HG03060 (cell line): Measurements from ENCODE around the gene TRMT11.
A peak's percentile ranks its signal among the peaks of the same experiment; 100 is the strongest.
"Not testable (repeated sequence)": the region's sequence is repeated elsewhere in the genome, so short reads cannot be mapped to it uniquely, and the experiment has no call there.

Source experiments
- ATAC-seq: cut with Tn5 transposase; IDR thresholded peaks from one replicate; pipeline ENCODE4 v1.9.1; 2021; ENCODE audit warnings: low read depth, moderate number of reproducible peaks; ENCODE audit not compliant: unreplicated experiment

The TRMT11 gene

DNA sequence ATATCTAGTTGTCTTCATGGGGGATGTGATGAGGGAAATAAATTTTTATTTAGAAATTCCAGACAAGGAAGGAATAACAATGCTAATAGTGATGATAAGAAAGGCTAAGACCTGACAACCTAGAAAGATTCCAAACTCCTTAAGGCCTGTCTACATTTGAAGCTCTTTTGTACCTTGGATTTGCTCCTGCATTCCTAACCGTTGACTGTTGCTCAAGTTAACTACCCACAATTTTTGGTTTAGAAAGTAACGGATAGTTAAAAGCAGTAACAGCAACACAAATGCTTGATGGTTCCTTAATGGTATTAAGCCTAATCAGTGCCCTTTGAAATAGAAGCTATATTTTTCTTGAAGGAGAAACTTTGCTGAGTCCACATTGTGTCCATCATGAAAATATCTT, 52.9 kb downstream of the TRMT11 start:
- no peak for ATAC-seq

- no peak for ATAC-seq
Observed at GRCh38 chr6:126040394-126040793, 54.1 kb downstream of the TRMT11 start.

GRCh38 chr6:126040826-126041225, 54.5 kb downstream of the TRMT11 start:
- ATAC-seq = no peak

GRCh38 chr6:126041516-126041915, 55.2 kb downstream of the TRMT11 start:
- ATAC-seq = no peak

- ATAC-seq = no peak
Observed at GRCh38 chr6:126042001-126042419, 55.7 kb downstream of the TRMT11 start.

DNA sequence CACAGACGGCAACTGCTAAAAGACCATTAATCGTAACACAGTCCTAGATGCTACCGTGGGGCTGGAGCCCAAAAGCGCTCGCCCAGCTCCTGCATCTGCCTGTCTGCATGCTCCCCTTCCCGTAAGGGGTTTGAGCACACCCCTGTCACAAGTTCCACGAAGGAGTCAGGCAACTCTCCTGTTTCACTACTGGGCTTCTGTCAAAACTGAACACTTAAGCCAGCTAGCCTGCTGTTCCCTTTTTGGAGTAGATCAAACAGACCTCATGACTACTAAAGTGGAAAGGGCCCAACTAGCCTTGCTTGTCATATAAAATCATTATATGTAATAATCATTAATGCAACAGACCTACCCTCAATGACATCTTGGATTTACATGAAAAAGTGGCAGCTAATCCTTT, 61.3 kb downstream of the TRMT11 start:
- ATAC-seq = no peak

DNA sequence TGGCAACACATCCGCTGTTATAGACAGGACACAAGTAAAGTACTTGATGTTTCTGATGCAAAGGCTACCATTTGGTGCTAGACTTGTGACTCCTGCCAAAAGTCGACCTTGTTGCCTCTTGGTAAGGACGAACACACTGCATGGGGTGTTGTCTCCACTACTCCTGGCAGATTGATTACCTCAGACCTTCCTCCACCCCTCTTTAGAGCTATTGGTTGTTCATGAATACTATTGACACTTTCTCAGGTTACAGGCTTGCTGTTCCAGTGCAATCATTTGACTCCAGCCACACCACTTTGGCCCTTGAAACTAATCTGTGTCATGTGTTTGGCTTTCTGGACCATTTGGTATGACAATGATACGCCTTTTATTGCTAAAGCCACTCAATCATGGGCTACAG, 62.3 kb downstream of the TRMT11 start:
- no peak for ATAC-seq

DNA sequence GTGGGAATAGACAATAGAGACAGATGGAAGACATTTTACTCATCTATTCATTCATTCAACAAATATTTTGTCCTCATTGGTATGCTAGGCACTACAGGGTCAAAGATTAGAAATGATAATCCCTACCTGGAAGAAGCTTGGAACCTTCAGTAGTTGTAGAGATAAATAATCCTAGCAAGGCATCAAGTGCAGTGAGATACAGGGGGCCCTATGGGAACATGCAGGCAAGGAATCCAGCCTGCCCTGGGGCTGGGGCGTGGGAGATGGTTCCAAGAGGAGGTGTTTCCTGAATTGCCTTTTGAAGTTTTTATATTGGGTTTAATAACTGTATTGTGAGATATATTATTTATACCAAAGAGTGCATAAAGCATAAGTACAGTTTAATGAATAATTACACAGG, 64.5 kb downstream of the TRMT11 start:
- ATAC-seq = no peak

DNA sequence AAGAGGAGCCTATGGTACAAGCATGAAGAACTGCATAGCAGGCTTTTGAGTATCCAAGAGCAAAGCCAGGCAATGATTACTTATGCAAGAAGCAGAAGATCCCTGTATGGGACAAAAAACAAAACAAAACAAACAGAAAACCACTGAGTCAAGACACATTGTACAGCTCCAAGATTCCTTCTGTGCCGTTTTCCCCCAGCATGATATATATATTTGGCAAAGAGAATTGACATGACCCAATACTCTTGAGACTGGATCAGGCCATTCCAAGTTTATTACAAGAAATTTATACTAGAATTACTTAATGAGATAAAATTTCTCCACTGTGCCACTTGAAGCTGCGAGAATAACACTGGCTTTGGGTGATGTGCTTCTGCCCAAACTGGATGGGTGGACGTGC, 65.5 kb downstream of the TRMT11 start:
- no peak for ATAC-seq

- no peak for ATAC-seq
Observed at GRCh38 chr6:126052485-126052884, 66.1 kb downstream of the TRMT11 start.

DNA sequence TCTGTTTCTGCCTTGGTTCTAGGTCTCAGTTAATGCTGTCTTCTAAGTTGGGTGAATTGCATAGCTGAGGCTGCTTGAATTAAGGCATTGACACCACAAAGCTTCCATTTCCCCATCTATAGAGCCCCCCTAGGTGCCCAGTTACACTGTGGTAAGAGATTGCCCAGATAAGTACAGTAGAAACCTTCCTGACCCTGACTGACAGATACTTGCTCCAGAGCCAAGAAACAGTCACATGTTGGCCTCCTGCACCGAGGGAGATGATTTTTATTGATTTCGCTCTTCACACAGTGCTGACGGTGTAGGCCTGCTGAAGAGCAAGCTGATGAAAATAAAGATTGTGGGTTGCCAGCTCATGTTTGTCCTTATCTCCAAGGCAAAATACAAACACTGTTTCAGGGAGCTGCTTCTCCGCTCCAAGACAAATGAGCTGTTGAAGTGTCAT, 67.9 kb downstream of the TRMT11 start:
- ATAC-seq = no peak

- no peak for ATAC-seq
Observed at GRCh38 chr6:126054802-126055201, 68.5 kb downstream of the TRMT11 start.

DNA sequence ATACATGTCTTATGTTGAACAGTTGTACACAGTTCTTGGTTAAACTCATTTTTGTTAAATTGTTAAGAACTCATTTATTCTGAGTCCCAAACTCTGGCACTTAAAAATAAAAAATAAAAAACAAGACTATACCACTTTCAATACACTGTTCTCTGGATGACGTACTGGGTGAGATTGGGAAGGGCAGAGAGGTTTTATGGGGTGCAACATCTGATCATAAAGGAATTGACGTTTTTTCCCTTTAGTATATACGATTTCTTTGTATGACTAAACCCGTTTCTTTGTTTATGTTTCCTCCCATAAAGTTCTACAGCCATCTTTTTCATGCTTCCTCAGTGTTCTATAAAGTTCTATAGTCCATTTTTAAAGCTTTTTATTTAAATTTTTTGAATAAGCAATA, 69.1 kb downstream of the TRMT11 start:
- ATAC-seq = no peak

DNA sequence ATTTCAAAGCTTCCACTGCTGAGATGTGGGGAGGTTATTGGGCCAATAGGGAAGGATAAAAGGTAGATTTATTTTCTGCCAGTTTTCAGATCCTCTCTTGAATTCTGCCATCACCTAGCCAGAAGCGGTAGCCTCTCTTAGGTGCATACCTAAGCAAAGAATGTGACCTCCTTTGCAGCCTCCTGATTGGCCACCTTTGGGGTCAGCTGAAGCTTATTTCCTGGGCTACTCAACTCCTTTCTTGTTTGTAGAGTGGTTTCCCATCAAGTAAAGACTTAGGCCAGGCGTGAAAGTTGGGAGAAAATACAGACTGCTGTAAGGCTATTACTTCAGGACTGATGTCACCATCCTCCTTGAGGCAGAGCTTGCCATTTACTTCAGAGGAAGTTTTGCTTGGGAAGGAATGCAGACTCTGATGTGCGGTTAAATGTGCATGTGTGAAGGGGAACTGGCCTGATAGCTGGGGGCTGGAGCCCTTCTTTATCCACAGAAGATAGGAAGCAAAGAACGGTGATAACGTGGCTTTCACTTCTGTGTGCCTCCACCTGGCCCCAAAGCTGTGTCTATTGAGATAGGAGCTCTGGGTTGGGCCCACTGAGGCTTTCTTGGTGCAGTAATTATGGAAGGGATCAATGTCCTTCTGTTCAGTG, 70.1 kb downstream of the TRMT11 start:
- no peak for ATAC-seq

GRCh38 chr6:126058085-126058484, 71.7 kb downstream of the TRMT11 start:
- not testable (repeated sequence) for ATAC-seq

DNA sequence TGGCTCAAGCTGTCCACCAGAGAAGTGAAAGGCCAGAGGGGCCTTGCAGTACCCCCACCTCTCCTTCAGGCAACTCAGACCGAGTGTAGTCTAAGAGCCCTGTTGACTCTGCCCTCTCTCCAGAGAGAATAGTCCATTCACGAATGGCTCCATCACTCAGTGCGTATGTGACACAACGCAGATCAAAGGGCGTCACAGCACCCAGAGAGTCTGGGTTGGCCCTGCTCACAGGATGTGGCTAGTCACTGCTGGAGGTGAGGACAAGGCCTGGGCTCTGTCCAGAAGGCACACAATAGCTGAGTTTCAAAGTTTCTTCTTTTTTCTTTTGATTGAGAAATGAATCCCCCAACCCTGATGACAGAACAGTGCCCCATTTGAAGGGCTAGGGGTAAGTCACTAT, 74.1 kb downstream of the TRMT11 start:
- ATAC-seq = no peak

GRCh38 chr6:126063512-126064146, 77.3 kb downstream of the TRMT11 start:
- peak; percentile 75 for ATAC-seq

DNA sequence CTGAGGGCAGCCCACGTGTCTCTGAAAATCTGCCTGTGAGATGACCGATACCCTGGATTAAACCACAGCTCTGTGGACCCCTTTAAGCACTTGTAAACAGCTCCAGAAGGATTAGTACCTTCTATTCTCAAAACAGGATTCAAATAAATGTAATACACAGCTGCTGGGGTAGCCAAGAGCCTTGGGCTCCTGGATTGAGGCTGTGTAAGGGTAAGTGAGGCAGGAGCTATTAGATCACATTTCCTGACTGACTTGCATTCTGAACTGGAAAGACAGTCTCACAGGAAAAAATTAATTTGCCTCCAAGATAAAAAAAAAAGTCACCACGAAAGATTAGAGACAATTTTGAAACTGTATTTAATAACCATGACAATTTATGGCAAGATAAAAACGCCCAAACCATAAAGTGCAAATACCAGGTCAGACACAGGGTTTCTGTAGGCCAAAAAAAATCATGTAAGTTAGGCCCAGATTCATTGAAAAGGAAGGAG, 78.0 kb downstream of the TRMT11 start:
- no peak for ATAC-seq

DNA sequence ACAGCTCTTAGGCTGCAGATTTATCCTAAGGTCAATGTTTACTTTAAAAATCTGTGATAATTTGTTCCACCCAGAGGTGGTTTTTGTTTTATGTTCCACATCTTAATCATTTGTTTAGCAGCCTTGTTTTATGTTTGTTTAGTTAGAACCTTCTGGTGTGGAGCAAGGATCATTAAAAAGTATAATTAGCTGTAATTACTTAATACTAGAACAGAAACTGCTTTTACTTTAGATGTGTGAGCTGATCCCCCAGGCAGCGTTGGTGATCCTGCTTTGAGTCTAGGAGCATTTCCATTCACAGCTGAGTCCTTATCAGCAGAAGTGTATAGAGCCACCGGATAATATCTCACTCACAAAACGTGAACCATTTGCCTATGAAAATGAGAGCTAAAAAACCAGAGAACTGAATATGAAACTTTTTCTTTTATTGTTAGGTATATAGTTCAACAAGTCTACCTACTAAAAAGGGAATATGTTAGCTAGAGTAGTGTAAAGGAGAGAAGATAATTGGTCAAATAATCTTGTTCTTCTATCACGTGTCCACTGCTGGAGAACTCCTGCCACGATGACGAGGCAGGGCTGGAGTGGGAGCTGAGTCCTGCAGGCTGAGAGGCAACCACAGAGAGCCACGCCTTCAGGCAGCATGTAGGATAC, 78.5 kb downstream of the TRMT11 start:
- ATAC-seq = no peak

DNA sequence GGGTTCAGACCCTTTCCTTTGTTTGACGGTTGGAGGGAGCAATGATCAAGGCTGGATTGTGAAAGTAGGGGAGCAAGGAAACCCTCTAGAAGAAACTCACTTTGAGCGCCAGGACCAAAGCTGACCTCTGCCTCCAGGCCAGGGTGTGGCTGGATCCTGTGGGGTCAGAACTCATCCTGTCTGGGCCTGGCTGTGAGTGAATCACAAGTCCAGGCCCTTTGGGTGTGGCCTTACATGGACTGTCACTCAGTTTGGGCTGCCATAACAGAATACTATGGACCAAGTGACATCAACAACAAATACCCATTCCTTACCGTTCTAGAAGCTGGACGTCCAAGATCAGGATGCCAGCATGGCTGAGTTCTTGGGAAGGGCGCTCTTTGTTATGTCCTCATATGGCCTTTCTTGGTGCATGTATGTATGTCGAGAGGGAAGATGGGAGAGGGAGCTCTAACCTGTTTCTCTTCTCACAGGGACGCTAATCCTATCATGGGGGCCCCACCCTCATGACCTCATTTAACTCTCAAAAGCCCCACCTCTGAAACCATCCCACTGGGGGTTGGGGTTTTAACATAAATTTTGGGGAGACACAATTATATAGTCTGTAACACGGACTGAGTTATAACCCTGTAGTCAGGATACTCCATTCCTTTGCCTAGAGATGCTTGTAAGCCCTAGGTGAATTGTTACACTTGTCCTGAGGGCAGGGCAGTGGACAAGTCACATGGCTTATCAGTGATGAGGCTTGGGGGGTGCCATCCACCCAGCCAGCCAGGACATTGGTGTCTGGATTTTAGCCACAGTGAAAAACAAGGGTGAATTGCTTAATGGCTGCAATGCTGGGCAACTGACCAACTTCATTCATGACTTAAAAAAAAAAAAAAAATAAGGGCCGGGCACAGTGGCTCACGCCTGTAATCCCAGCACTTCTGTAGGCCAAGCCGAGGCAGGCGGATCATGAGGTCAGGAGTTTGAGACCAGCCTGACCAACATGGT, 80.0 kb downstream of the TRMT11 start:
- no peak for ATAC-seq

GRCh38 chr6:126067073-126067472, 80.7 kb downstream of the TRMT11 start:
- no peak for ATAC-seq
